Activated T-helper 1 cell treated with Interleukin-2 at 50 U/mL for 16 hours (primary cell): Measurements from ENCODE around the gene SEMA3G.

Experiments used
- DNase-seq: peaks from one replicate; pipeline ENCODE4 v3.0.0-alpha.2; 2020; ENCODE audit warnings: low read depth

The SEMA3G gene

GRCh38 chr3:52438579-52439425 lies 6.1 kb downstream of the SEMA3G start:
- no peak for DNase-seq

- DNase-seq, result no peak
Observed at GRCh38 chr3:52438104-52438376, 6.9 kb downstream of the SEMA3G start.

GRCh38 chr3:52437326-52438103 lies 7.4 kb downstream of the SEMA3G start:
- DNase-seq, result no peak

DNA sequence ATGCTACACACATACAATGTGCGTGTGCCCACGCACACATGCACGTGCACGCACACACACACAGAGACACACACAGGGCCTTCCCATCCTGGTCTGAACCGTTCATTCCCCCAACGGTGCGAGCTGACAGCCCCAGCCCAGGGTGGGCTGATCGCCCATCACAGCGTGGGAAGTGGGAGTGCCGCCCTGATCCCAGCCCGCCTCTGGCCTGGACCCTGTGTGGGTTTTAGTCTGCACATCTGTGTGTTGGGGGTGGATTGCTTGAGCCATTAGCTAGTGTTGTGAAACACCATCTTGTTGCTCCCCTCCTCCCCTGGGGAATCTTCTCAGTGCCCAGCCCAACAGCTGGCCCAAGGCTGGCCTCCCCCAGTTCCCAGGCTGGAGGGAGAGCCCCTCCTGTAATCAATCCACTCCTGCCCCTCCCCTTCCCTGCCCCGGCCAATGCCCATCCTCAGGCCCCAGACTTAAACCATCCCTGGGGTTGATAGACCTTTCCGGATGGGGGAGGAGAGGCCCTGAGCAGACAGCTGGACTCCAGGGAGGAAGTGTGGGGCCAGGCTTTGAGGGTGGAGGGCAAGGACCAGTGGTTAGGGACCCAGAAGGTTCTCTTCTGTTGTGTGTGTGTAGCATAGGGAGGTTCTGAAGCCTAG lies 8.3 kb downstream of the SEMA3G start:
- no peak for DNase-seq

GRCh38 chr3:52435246-52436101 lies 9.4 kb downstream of the SEMA3G start:
- no peak for DNase-seq

DNA sequence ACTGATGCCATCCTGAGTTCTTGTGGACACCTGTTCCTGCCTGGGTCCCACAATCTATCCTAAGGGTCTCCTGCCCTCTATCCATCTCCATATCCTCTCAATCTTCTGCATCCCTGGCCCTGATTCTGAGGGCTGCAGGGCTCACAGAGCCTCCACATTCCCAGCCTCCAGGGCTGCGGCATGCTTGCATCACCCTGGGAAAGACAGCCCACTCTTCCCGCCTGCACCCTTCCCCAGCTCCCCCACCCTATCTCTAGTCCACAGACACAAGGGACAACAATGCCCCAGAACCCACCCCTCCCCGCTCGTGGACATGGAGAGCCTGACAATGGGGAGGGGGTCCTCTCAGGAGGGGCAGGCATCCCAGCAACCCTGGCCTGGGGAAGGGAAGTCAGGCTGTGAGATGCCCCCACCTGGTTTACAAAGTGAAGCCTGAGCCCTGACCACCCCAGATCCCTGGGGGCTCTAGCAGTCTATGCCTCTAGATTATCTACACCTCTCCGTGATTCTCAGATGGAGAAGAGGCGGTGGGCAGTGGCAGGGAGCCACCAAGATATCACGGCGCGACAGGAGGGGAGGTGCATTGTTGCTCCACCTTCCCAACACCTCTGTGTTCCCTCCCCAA lies 10.3 kb downstream of the SEMA3G start:
- DNase-seq, result no peak

DNA sequence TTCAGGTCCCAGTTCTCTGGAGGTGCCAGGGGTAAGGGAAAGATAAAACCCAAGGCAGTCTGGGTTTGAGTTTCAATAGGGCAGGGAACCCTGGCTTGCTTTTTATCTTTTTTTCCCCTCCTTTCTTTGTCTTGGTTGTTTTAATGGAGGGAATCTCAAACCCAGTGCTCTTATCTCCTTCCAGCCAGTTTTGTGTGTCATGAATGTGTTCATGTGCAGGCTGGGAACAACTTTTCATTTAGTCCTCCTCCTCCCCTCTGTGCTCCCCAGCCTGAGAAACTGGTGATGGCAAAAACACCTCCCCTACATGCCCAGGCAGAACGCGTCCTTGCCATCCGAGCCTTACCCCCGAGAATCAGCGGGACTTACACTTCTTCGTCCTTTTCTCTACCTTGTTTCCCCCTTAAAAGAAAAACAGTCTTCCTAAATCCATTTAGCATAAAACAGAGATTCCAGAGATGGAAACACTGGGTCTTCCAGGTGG lies 10.9 kb downstream of the SEMA3G start:
- no peak for DNase-seq

DNA sequence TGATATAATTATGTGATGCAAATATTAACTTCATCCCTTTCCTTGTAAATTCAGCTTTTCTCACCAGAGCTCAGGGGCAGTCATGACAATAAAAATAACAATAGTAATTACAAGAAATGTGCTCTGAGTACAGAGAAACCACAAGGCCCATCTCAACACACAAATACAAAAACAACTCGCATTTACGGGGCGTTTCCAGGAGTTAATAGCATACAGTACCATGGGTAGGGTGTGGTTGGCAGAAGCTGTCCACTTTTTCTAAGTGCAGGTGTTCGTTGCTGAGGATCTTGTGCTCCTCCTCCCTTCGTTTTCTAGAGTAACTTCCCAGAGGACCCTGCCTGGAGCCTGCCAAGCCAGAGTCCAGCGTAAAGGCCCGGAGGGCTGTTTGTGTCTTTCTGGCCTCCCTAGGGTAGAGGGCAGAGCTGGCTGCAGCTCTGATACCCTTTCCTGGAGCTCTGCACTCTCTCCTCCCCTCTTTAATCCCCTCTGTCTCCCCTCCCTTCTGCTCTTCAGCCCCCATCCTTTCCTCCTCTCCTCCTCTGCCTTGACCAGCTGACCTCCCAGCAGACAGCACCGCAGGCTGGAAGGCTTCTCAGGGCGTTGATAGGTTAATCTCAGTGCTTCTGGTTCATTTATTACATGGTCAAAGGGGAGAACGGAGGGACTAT lies 11.4 kb downstream of the SEMA3G start:
- DNase-seq, result no peak

DNA sequence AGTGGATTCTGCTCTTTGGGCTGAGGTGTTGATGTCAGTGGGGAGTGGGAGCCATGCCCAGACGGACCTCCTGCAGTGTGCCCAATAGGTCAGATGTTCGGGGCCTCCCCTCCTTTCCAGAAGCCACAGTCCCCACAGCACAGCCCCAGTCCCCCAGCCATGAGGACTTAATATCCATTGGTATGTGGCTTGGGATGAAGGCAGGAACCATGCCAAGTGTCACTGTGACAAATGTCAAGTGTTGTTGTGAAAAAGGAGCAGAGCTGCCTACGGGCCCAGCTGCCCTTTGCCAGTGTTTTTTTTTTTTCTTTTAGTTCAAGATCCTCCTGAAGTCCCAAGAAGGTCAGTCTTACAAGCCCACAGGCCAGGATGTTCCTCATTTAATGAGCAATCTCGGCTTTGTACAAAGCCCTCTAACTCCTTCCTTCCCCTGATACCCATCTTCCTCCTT lies 12.2 kb downstream of the SEMA3G start:
- DNase-seq, result no peak

DNA sequence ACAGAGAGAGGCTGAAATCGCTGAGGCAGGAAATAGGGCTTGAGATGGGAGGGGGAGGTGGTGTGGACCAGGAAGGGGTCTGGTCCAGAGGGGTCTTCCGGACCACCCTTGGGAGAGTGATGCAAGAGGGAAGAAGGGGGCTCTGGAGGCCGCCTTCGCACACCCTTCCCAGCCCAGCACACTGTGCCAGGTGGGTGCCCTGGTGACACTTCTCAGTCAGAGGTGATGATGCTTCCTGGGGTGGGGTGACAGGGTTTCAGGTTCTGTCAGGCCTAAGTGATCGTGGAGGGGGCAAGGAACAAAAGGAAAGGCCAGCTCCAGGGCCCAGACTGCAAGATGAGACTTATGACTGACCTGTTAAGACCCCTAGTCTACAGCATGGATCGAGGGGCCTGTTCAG lies 12.7 kb downstream of the SEMA3G start:
- no peak for DNase-seq

- no peak for DNase-seq
Observed at GRCh38 chr3:52431459-52432223, 13.3 kb downstream of the SEMA3G start.

- DNase-seq, result no peak
Observed at GRCh38 chr3:52430416-52430810, 14.5 kb downstream of the SEMA3G start.

DNA sequence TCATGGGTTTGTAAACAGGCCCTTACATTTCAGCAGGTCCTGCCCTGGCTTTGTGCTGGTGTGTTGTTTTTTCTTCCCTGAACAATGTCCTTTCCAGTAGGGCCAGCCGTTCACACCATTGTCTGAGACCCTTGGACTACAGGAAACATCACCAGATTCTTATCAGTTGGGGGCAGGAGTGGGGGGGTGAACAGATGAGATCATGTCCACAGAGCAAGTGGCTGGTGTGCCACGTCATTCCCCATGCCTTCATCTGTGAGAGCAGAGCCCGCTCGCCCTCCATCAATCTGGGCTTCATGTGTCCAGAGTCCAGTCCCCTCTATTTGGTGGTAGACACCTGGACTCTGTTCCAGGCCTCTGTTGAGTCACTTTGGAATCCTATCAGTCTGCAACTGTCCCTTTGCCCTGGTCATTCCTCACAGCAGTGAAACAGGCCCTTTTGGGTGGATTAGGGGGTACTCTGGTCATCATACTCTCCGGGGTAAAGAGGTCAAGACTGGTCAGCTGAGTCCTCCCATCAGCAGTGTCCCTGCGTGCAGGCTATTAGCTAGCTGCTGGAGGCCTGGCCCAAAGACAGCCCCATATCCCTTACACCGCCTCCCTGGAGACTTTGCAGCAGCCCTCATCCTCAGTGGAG lies 15.0 kb downstream of the SEMA3G start:
- no peak for DNase-seq

DNA sequence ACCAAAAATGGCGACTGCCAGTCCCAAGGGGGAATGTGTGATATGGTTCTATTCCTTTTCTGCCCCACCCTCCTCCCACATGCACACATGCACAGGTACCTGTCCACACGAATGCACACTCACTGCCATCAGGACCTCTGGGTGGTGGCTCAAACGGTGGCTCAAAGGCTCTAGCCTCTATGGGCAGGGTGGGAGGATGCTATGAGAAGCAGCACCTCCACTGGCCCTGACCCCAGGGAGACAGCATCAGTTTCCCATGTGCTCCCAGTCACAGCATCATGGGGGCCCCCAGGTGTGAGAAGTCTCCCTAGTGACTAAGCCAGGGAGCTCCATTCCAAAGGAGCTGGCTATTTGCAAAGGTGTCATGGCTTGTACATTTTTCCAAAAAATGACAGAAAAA lies 15.9 kb downstream of the SEMA3G start:
- no peak for DNase-seq

- no peak for DNase-seq
Observed at GRCh38 chr3:52428151-52429005, 16.5 kb downstream of the SEMA3G start.

- no peak for DNase-seq
Observed at GRCh38 chr3:52423173-52423572, 21.7 kb downstream of the SEMA3G start.

DNA sequence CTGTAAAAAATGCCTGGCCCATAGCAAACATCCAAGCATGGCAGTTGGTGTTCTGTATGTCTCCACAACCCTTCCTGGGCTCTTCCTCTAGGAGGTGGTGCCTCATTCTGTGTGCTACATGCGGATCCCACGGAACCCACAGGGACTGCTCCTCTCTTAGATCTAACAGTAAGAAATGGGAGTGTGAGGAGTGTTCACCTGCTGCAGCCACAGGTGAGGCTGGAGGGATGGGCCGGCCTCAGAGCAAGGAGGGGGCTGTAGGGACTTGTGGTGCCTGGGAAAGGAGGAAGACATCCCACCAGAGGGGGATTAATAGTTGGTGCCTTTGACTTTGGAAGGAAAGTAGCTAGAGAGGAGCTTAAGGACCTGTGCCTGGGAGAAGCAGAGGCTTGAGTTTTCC lies 22.2 kb downstream of the SEMA3G start:
- DNase-seq, result no peak

- no peak for DNase-seq
Observed at GRCh38 chr3:52420388-52420787, 24.5 kb downstream of the SEMA3G start.

DNA sequence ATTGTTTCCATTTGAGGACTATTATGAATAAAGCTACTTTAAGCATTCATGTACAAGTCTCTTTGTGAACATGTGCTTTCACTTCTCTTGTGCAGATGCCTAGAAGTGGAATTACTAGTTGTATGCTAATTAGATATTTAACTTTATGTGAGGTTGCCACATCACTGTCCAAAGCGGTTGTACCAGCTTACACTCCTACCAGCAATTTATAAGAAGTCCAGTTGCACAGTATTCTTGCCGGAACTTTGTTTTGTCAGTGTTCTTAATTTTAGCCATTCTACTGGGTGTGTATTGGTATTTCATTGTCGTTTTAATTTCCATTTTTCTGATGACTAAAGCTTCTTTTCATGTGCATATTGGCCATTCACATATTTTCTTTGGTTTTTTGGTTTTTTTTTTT lies 29.1 kb downstream of the SEMA3G start:
- DNase-seq, result no peak
